Upper lobe of left lung (tissue), 4 donors: ENCODE data around the gene PAQR5.

Source experiments
- EP300 ChIP-seq, 4 donors: sonication (generic); formaldehyde crosslinking; IDR thresholded peaks; one replicate each; pipeline ENCODE4 v1.5.1; 2017; ENCODE audit warnings: antibody characterized with exemption in 4 of 4, control low read depth in 2 of 4
- POLR2A ChIP-seq, 4 donors: fragments of 450-650 bp; IDR thresholded peaks; one replicate each; pipeline ENCODE4 v1.5.1; 2016 to 2017; ENCODE audit warnings: antibody characterized with exemption in 4 of 4, mild to moderate bottlenecking in 2 of 4
- POLR2AphosphoS5 ChIP-seq, 2 donors: sonication (generic); formaldehyde crosslinking; IDR thresholded peaks; one replicate each; pipeline ENCODE4 v1.5.1; 2017; ENCODE audit warnings: antibody characterized with exemption in 2 of 2
- TF ChIP-seq, protein P1 (sequence below), 6 experiments: fragments of 450-650 bp in 4 of 6; fragments of 200-600 bp in 2 of 6; sonication (generic) in 2 of 6; IDR thresholded peaks; one replicate each; pipeline ENCODE4 v1.5.1; 2016 to 2019; ENCODE audit warnings: antibody characterized with exemption in 6 of 6

DNA sequence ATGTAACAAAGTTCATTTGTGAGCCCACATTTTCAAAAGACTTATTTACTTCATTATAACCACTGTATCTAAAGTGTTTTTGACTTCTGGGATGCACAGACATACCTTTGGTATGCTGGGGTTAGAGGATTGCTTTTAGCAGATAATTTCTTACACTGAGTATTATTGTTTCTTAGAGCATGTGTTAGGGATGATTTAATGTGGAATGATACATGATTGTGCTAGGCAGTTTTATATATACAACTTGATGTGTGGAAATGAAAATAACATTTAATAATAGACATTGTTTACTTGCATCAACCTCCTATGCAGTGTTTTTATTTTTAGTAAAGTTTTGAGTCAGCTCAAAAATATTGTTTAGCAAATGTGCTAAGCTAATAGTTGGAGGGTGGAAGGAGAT lies 118.9 kb downstream of the PAQR5 start:
- TF ChIP-seq, protein P1, sequence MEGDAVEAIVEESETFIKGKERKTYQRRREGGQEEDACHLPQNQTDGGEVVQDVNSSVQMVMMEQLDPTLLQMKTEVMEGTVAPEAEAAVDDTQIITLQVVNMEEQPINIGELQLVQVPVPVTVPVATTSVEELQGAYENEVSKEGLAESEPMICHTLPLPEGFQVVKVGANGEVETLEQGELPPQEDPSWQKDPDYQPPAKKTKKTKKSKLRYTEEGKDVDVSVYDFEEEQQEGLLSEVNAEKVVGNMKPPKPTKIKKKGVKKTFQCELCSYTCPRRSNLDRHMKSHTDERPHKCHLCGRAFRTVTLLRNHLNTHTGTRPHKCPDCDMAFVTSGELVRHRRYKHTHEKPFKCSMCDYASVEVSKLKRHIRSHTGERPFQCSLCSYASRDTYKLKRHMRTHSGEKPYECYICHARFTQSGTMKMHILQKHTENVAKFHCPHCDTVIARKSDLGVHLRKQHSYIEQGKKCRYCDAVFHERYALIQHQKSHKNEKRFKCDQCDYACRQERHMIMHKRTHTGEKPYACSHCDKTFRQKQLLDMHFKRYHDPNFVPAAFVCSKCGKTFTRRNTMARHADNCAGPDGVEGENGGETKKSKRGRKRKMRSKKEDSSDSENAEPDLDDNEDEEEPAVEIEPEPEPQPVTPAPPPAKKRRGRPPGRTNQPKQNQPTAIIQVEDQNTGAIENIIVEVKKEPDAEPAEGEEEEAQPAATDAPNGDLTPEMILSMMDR (IDR thresholded peaks at IDR 0.05), result no peak
- TF ChIP-seq POLR2A (IDR thresholded peaks at IDR 0.05) (no peak), POLR2AphosphoS5 (IDR thresholded peaks at IDR 0.05) (no peak), EP300 (IDR thresholded peaks at IDR 0.05) (no peak)
